ENCODE results near the gene COL5A1.
"Not testable (repeated sequence)": the region's sequence is repeated elsewhere in the genome, so short reads cannot be mapped to it uniquely, and the experiment has no call there.

The COL5A1 gene

DNA sequence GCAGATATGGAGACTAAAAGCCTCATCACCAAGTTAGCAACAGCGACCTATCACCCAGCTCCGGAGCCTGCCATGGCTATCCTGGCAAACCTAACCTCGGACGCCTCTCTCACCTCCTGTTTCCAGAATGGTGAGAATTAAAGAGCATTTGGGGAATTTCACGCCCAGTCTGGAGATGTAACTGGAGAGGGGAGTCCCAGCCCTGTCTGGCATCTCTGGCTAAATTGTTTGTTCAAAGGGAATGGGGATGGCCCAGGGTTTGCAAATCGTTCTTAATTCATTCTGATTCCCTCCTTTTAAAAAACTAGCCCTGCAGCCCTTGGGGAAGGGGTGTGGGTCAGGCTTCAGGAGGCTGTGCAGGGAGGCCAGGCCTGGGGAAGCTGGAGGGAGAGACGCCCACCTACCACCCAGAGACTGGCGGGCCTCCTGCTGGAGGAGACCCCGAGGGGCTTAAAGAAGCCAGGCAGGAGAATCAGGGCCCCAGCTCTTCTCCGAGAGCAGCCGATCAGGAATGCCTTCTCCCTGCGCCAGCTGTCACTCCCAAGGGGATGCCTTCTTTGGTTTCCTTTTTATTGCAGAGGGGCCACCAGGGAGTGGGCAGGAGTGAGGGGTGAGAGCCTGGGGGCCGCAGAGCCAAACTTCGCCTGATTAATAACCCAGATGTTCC, 964 bp upstream of the COL5A1 start:
- DNase-seq (ENCODE audit: low spot score) = no peak

DNA sequence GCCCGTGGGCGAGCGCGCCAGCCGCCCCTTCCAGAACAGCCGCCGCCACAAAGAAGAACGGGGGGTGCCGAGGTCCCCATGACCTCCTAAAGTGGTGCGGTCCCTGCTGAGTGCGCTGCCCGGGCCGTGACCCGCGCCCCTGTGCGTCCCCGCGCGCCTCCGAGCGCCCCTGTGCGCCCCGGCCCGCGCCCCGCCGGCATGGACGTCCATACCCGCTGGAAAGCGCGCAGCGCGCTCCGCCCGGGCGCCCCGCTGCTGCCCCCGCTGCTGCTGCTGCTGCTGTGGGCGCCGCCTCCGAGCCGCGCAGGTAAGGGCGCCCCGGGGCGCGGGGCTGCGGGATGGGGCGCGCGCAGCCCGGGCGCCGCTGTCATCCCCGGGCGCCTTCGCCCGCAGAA, 384 bp downstream of the COL5A1 start:
- no peak for DNase-seq (ENCODE audit: low spot score)

DNA sequence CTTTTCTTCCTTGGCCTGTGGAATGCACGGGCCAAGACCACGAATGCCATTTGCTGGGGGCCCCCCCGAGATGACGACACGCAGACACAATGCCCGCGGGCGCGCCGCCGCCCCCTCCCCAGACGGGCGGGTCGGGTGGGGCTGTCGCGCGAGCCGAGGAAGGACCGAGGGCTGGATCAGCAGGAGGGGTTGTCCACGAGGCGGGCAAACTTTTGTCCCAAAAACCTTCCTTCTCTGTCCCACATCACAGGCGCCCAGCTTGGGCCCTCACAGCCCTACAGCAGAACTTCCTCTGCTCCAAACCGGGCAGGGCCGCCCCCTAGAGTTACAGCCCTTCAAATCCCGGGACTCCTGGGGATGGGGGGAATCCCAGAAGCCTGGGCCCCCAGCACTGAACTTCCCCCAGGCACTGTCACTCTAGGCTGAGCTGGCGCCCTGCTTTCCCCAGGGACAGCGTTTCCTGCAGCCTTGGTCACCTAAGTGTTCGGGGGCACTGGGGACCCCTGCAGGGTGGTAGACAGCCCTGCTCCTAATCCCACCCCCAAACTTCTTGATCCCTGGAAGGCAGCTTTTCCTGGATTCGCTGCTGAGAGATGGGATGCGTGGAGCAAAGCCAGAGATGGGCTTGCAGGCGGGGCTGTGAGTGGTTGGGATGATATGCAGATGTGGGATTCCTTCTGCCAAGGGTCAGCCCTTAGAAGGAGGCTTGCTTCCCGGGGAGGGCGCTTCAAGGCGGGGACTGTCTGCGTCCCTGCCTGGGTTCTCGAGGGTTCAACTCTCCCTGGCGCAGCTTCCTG, 980 bp downstream of the COL5A1 start:
- DNase-seq (ENCODE audit: low spot score) = no peak

GRCh38 chr9:134643222-134643671, 1.6 kb downstream of the COL5A1 start:
- no peak for DNase-seq (ENCODE audit: low spot score)

DNA sequence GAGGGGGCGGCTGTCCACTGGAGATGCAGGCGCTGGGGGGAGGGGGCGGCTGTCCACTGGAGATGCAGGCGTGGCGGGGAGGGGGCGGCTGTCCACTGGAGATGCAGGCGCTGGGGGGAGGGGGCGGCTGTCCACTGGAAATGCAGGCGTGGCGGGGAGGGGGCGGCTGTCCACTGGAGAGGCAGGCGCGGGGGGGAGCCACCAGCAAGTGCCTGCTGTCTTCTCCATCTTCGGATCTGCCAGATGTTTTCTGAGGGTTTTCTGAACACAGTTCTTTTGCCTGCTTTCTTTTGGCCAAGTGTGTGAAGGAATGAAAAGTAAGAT, 2.8 kb downstream of the COL5A1 start:
- not testable (repeated sequence) for DNase-seq (ENCODE audit: low spot score)

DNA sequence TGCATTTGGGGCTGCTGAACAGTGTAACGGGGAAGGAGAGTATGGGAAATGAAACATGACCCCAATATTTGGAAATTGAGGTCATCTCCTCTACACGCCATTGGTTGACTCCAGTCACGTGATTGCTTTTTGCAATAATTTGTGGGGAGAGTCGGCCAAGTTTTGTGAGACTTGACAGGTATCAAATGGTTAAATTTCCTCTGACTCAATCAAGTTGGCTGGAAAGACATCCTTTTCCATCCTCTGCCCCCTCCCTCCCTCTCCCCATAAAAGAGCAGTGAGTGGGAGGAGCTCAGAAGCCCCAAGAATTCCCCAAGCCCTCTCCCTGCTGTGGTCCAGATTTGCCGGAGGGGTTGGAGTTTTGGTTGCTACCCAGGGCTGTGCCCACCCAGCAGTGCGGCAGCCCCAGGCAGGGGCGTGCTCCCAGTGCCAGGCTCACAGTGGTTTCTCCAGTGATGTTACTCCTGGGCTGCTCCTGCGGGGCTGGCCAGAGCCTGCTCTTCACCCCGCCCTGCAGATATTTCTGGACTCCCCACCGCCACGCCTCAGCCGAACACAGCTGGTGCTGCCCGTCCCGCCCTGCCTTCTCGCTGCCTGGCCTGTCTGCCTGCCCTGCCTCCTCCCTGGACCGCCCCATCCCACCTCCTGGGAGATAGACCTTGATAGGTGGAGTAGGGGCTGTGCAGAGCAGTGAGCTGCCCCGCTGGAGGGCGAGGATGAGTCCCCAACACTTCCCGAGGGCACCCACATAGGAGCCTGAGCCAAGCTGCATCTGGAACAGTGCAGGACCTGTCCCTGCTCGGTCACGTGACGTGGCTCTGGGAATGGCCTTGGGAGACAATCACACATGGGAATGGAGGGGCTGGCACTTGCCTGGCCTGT, 3.4 kb downstream of the COL5A1 start:
- DNase-seq (ENCODE audit: low spot score) = no peak

DNA sequence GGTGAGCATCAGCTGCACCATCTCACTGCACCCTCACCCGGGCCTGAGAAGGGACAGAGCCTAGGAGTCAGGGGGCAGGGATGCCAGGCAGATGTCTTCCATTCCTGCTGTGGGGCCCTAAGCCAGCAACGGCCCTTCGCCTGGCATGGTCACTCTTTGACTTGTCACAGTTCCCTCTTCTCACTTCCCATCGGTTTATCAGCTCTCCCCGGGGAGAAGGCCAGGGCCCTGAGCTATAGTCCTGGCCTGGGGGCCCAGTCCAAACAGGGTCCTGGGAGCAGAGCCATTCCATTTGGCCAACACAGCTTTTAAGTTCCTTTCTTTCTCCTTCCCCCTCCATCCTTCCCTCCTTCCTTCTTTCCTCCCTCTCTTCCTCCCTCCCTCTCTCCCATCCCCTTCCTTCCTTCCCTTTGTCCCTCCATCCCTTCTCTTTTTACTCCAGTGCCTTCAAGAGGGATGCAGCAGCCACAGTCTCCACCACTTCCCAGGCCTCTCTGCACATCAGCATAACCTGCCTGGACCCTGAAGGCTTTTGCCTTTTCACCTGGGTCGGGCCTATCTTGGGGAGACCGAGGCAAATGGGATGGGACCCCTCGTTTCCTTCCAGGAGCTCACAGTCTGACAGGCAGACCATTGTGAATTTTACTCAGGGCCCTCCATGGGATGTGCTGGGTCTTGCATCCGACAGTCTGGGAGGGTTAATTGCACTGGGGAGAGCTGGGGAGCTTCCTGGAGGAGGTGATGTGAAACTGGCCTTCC, 4.2 kb downstream of the COL5A1 start:
- DNase-seq (ENCODE audit: low spot score) = no peak

DNA sequence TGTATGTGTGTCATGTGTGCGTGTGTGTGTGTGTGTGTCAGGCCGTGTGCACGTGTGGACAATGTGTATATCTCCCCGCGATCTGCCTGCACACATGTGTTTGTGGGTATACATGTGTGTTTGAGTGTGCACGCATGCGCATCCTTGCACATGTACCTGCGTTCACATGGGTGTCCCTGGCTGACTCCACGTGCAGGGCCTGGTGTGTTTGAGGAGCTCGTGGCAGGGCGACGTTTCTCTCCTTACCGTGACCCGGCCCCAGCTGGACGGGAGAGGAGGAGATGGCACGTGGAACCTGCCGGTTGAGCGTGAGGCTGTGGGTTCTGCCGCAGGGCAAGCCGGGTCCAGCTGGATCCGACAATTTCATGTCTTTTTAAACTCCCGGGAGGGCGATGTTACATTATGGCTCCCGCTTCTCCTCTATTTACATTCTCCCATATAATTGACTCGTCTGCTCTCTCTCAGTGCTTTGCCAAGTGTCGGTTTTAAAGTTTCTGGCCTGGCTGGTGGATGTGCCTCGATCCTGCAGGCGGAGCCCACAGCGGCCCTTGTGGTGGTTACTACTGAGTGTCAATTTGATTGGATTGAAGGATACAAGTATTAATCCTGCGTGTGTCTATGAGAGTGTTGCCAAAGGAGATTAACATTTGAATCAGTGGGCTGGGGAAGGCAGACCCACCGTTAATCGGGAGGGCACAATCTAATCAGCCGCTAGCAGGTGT, 5.9 kb downstream of the COL5A1 start:
- no peak for DNase-seq (ENCODE audit: low spot score)

- no peak for DNase-seq (ENCODE audit: low spot score)
Observed at GRCh38 chr9:134648701-134649530, 7.3 kb downstream of the COL5A1 start.

DNA sequence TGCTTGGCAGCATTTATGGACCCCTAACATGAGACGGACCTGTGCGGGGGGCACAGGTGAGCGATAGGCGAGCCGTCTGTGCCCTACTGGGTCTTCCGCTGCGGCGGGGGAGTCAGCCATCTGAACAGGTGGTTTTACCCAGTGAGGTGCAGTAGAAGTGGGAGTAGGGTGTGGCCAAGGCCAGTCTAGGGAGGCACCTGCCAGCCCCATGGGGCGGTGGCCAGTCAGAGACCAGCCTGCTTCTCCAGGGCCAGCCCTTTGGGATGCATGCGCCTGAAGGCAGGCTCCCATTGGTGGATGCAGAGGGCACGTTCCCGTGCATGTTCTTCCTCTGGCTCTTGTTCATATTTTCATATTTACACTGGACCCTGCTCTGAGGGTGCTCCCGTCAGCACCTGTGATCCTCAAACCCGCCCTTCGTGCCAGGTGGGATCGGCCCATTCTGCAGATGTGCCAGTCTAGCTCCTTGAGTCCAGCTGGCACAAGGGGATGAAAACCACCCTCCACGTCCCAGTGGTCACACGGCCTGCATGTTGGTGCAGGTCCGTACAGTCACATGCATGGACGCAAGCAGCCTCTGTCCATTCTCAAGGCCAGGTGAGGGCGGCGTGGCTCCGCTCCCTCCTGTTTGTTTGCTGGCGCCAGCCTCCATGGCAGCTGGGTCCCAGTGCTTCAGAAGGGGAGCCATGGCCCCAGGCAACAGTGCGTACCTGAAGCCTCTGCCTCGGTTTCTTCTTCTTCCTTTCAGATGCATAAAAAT, 9.0 kb downstream of the COL5A1 start:
- no peak for DNase-seq (ENCODE audit: low spot score)

GRCh38 chr9:134651226-134651905, 9.8 kb downstream of the COL5A1 start:
- no peak for DNase-seq (ENCODE audit: low spot score)

GRCh38 chr9:134652291-134653225, 11.0 kb downstream of the COL5A1 start:
- DNase-seq (ENCODE audit: low spot score) = no peak

GRCh38 chr9:134653259-134654009, 11.8 kb downstream of the COL5A1 start:
- DNase-seq (ENCODE audit: low spot score) = no peak

DNA sequence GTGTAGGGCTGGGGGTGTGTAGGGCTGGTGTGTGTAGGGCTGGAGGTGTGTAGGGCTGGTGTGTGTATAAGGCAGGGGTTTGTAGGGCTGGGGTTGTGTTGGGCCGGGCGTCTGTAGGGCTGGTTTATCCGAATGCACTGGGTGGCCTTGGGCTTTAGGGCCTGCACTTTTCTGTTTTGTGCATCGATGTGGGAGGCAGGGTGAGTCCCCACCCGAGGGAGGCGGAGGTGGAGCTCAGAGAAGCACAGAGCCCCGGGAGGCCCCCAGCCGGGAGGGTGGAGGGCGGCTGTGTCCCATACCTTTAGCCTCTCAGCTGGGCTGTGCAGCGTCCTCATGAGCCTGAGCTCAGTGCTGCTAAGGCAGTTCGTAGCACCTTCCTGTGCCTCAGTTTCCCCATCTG, 13.5 kb downstream of the COL5A1 start:
- no peak for DNase-seq (ENCODE audit: low spot score)

- no peak for DNase-seq (ENCODE audit: low spot score)
Observed at GRCh38 chr9:134655586-134656333, 14.2 kb downstream of the COL5A1 start.

DNA sequence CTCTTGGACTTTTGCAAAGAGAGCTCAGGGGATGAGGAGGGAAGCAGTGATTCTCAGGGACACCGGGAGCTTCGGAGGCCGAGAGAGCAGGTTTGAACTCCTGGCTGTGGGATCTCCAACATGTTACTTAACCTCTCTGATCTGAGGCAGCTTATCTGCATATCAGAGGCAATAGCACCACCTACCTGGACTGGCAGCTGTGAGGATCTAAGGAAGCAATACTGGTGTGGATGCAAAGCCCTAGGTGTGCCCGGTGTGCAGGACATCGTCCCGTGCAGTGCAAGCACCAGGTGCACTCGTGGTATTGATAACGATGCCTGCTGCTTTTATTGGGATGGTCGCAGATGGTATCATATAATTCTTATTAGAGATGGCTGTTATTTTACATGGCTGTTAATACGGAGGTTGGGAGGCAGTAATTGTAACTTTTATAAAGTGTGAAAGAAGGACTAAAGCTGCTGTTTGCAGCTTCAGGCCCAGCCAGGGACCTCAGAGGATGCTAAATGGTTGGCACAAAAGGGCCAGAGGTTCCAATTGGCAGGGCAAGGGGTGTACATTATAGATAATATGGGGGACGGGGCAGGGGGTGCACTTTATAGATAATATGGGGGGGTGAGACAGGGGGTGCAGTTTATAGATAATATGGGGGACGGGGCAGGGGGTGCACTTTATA, 14.9 kb downstream of the COL5A1 start:
- DNase-seq (ENCODE audit: low spot score) = no peak

All from globus pallidus (tissue), 1 donor.